Measurements from ENCODE around the gene ENG. TPM values are rescaled to one million over a fixed set of nuclear protein-coding genes. Genes with fewer than 3 reads are reported as not detected.

The ENG gene
- total and polyA plus RNA-seq, 2 experiments from 2014 or later = 1.4 to 2.6 TPM

DNA sequence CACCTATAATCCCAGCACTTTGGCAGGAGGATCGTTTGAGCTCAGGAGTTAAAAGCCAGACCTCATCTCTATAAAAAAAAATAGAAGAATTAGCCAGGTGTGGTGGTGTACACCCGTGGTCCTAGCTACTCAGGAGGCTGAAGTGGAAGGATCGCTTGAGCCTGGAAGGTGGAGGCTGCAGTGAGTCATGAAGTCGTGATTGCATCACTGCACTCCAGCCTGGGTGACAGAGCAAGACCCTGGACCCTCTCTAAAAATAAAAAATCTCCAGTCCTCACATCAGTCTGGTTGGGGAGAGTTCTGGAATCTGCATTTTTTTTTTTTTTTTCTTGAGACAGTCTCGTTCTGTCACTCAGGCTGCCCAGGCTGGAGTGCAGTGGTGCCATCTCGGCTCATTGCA lies 42.4 kb downstream of the ENG start:
- no peak overlapping the region for H3K27ac Mint-ChIP-seq
- TF ChIP-seq, protein P1, sequence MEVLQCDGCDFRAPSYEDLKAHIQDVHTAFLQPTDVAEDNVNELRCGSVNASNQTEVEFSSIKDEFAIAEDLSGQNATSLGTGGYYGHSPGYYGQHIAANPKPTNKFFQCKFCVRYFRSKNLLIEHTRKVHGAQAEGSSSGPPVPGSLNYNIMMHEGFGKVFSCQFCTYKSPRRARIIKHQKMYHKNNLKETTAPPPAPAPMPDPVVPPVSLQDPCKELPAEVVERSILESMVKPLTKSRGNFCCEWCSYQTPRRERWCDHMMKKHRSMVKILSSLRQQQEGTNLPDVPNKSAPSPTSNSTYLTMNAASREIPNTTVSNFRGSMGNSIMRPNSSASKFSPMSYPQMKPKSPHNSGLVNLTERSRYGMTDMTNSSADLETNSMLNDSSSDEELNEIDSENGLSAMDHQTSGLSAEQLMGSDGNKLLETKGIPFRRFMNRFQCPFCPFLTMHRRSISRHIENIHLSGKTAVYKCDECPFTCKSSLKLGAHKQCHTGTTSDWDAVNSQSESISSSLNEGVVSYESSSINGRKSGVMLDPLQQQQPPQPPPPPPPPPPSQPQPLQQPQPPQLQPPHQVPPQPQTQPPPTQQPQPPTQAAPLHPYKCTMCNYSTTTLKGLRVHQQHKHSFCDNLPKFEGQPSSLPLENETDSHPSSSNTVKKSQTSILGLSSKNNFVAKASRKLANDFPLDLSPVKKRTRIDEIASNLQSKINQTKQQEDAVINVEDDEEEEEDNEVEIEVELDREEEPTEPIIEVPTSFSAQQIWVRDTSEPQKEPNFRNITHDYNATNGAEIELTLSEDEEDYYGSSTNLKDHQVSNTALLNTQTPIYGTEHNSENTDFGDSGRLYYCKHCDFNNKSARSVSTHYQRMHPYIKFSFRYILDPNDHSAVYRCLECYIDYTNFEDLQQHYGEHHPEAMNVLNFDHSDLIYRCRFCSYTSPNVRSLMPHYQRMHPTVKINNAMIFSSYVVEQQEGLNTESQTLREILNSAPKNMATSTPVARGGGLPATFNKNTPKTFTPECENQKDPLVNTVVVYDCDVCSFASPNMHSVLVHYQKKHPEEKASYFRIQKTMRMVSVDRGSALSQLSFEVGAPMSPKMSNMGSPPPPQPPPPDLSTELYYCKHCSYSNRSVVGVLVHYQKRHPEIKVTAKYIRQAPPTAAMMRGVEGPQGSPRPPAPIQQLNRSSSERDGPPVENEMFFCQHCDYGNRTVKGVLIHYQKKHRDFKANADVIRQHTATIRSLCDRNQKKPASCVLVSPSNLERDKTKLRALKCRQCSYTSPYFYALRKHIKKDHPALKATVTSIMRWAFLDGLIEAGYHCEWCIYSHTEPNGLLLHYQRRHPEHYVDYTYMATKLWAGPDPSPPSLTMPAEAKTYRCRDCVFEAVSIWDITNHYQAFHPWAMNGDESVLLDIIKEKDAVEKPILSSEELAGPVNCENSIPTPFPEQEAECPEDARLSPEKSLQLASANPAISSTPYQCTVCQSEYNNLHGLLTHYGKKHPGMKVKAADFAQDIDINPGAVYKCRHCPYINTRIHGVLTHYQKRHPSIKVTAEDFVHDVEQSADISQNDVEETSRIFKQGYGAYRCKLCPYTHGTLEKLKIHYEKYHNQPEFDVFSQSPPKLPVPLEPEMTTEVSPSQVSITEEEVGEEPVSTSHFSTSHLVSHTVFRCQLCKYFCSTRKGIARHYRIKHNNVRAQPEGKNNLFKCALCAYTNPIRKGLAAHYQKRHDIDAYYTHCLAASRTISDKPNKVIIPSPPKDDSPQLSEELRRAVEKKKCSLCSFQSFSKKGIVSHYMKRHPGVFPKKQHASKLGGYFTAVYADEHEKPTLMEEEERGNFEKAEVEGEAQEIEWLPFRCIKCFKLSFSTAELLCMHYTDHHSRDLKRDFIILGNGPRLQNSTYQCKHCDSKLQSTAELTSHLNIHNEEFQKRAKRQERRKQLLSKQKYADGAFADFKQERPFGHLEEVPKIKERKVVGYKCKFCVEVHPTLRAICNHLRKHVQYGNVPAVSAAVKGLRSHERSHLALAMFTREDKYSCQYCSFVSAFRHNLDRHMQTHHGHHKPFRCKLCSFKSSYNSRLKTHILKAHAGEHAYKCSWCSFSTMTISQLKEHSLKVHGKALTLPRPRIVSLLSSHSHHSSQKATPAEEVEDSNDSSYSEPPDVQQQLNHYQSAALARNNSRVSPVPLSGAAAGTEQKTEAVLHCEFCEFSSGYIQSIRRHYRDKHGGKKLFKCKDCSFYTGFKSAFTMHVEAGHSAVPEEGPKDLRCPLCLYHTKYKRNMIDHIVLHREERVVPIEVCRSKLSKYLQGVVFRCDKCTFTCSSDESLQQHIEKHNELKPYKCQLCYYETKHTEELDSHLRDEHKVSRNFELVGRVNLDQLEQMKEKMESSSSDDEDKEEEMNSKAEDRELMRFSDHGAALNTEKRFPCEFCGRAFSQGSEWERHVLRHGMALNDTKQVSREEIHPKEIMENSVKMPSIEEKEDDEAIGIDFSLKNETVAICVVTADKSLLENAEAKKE (CRISPR knock-in tag; IDR thresholded peaks at IDR 0.05) = no peak
- TF ChIP-seq STAT1 (IDR thresholded peaks at IDR 0.05; ENCODE audit: unreplicated experiment) = no peak
- TF ChIP-seq NANOG (IDR thresholded peaks at IDR 0.05; ENCODE audit: borderline replicate concordance) = no peak
- TF ChIP-seq JUNB (IDR thresholded peaks at IDR 0.05; ENCODE audit: unreplicated experiment) = no peak
- no peak for TF ChIP-seq CREB1 (CRISPR knock-in tag; IDR thresholded peaks at IDR 0.05; ENCODE audit: low read depth)
- TF ChIP-seq, protein P2, sequence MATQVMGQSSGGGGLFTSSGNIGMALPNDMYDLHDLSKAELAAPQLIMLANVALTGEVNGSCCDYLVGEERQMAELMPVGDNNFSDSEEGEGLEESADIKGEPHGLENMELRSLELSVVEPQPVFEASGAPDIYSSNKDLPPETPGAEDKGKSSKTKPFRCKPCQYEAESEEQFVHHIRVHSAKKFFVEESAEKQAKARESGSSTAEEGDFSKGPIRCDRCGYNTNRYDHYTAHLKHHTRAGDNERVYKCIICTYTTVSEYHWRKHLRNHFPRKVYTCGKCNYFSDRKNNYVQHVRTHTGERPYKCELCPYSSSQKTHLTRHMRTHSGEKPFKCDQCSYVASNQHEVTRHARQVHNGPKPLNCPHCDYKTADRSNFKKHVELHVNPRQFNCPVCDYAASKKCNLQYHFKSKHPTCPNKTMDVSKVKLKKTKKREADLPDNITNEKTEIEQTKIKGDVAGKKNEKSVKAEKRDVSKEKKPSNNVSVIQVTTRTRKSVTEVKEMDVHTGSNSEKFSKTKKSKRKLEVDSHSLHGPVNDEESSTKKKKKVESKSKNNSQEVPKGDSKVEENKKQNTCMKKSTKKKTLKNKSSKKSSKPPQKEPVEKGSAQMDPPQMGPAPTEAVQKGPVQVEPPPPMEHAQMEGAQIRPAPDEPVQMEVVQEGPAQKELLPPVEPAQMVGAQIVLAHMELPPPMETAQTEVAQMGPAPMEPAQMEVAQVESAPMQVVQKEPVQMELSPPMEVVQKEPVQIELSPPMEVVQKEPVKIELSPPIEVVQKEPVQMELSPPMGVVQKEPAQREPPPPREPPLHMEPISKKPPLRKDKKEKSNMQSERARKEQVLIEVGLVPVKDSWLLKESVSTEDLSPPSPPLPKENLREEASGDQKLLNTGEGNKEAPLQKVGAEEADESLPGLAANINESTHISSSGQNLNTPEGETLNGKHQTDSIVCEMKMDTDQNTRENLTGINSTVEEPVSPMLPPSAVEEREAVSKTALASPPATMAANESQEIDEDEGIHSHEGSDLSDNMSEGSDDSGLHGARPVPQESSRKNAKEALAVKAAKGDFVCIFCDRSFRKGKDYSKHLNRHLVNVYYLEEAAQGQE (IDR thresholded peaks at IDR 0.05; ENCODE audit: unreplicated experiment) = no peak
- no peak for TF ChIP-seq EZH2phosphoT487 (IDR thresholded peaks at IDR 0.05; ENCODE audit: unreplicated experiment)
- TF ChIP-seq, protein P3, sequence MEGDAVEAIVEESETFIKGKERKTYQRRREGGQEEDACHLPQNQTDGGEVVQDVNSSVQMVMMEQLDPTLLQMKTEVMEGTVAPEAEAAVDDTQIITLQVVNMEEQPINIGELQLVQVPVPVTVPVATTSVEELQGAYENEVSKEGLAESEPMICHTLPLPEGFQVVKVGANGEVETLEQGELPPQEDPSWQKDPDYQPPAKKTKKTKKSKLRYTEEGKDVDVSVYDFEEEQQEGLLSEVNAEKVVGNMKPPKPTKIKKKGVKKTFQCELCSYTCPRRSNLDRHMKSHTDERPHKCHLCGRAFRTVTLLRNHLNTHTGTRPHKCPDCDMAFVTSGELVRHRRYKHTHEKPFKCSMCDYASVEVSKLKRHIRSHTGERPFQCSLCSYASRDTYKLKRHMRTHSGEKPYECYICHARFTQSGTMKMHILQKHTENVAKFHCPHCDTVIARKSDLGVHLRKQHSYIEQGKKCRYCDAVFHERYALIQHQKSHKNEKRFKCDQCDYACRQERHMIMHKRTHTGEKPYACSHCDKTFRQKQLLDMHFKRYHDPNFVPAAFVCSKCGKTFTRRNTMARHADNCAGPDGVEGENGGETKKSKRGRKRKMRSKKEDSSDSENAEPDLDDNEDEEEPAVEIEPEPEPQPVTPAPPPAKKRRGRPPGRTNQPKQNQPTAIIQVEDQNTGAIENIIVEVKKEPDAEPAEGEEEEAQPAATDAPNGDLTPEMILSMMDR (conservative IDR thresholded peaks at IDR 0.05; ENCODE audit: low read depth in 2 of 2) = no peak
- TF ChIP-seq, protein P4, sequence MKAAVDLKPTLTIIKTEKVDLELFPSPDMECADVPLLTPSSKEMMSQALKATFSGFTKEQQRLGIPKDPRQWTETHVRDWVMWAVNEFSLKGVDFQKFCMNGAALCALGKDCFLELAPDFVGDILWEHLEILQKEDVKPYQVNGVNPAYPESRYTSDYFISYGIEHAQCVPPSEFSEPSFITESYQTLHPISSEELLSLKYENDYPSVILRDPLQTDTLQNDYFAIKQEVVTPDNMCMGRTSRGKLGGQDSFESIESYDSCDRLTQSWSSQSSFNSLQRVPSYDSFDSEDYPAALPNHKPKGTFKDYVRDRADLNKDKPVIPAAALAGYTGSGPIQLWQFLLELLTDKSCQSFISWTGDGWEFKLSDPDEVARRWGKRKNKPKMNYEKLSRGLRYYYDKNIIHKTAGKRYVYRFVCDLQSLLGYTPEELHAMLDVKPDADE (IDR thresholded peaks at IDR 0.05) = no peak
- no peaks in the 10 kb centered on the region for H3K27me3 ChIP-seq (ENCODE audit: insufficient read depth)

More for the DNA sequence above, 42.4 kb downstream of the ENG start:
- no peak for ATAC-seq
- no peak for DNase-seq (ENCODE audit: low spot score)
- Histone ChIP-seq H3K36me3 (ENCODE audit: insufficient read depth) (peaks cover 8% of the 10 kb centered on the region), H3K79me2 (replicated peaks; ENCODE audit: insufficient read depth) (no peaks in the 10 kb centered on the region), H3K27ac (ENCODE audit: low read depth) (no peak overlapping the region), H4K20me1 (replicated peaks; ENCODE audit: insufficient read depth) (peaks cover 7% of the 10 kb centered on the region; the same call in 1 of the 2 replicates), H3K4me2 (no peak overlapping the region), H3K9me2 (ENCODE audit: insufficient read depth) (no peaks in the 10 kb centered on the region), H3F3A (replicated peaks; ENCODE audit: low read depth) (peaks cover 15% of the 10 kb centered on the region), H3K4me1 (ENCODE audit: insufficient read depth) (no peaks in the 10 kb centered on the region; the same call in 1 of the 2 replicates), H3K4me3 (no peak overlapping the region), H2AFZ (no peak overlapping the region)
- Mint-ChIP-seq H3K4me3 (no peak overlapping the region), H3K36me3 (ENCODE audit: low read depth) (peaks cover 46% of the 10 kb centered on the region), H3K27me3 (ENCODE audit: insufficient read depth, low read depth, poor library complexity) (peaks cover 17% of the 10 kb centered on the region), H3K9me3 (no peaks in the 10 kb centered on the region), H3K4me1 (no peaks in the 10 kb centered on the region)

All from GM23338 (cell line).